GM12892 (cell line): ENCODE measurements around the gene ZNF354C.

ENCODE experiments used
- POLR2A ChIP-seq: IDR thresholded peaks from 2 replicates; pipeline ENCODE4 v1.6.1; 2011; ENCODE audit warnings: low read depth, low read length, control low read depth
- POLR2AphosphoS5 ChIP-seq: IDR thresholded peaks from 2 replicates; pipeline ENCODE4 v1.6.1; 2011; ENCODE audit warnings: low read depth, low read length, control low read depth
- TAF1 ChIP-seq: IDR thresholded peaks from 2 replicates; pipeline ENCODE4 v1.6.1; 2011; ENCODE audit warnings: low read depth, mild to moderate bottlenecking, control low read depth, low read length, borderline replicate concordance

DNA sequence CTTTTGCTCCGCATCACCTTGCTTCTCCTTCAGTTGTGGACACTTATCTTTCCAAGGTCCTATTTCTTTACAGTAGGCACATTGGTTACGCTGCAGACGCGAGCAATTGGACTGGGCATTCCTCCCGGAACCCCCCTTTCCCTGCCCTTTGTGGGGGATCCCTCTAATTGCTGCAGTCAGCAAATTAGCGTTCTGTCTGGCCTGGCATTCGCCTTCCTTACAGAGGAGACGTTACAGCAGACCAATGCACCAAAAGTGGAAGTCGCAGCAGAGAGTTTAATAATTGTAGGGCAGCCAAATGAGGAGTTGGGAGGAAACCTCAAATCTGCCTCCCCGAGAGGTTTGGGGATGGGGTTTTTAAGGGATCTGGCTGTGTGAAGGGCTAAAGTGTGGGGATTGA, 5.3 kb upstream of the ZNF354C start:
- no peak for TF ChIP-seq POLR2AphosphoS5
- no peak for TF ChIP-seq POLR2A
- TF ChIP-seq TAF1, result no peak
